HG02571 (cell line): ENCODE data around the gene GINS1.

Source experiments
- ATAC-seq: cut with Tn5 transposase; IDR thresholded peaks from one replicate; pipeline ENCODE4 v1.9.1; 2021; ENCODE audit warnings: mild to moderate bottlenecking, moderate library complexity; ENCODE audit not compliant: unreplicated experiment

GINS1 gene

DNA sequence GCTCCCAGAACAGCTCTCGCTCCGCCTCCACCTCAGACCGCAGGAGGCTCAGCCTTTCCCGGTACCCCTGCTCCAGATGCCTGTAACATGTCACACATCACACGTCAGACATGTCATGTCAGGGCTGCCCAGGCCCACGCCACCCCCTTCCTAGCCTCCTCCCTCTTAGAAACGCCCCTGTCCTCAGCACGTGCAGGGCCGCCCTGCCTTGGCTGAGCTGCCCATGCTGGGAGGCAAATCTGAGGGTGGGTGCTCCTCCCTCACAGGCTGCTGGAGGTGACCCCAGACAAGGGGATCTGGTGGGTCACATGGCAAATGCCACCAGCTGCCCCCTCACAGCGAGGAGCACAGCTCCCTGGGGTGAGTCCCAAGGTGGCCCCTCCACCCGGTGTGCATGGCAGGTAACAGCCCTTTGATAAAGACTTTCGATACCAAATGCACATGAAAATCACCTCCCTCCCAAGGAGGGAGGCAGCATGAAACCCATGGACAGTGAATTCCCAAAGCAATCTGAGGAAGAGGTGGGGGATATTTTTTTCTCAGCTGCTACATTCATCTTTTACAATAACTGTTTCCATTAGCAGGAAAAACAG is 84.1 kb downstream of the GINS1 start:
- no peak for ATAC-seq

GRCh38 chr20:25493137-25493536 is 85.7 kb downstream of the GINS1 start:
- ATAC-seq = no peak

DNA sequence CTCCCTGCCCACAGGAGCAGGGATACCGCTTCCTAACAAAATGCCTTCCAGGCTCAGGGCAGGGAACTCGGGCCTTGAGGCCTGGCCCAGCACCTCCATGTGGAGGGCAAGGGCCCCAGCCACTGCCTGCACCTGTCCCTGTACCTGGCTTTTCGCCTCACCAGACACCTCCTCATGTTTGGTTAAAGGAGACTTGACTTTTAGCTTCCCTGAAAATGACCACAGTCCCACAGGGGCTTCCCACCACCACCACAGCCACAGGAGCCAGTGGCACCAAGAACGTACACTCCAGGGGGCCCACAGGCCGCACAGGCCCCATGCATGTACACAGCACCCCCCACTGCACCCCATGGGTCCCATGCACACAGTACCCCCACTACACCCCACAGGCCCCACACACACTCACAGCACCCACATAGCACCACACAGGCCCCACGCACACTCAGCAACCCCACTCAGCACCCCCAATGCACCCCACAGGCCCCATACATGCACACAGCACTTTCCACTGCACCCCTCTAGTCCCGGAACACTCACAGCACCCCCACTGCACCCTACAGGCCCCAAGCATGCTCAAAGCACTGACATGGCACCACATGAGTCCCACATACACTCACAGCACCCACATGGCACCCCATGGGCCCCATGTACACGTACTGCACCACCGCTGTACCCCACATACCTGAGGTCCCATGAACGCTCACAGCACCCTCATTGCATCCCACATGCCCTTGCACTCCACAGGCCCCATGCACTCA is 86.5 kb downstream of the GINS1 start:
- ATAC-seq = no peak

DNA sequence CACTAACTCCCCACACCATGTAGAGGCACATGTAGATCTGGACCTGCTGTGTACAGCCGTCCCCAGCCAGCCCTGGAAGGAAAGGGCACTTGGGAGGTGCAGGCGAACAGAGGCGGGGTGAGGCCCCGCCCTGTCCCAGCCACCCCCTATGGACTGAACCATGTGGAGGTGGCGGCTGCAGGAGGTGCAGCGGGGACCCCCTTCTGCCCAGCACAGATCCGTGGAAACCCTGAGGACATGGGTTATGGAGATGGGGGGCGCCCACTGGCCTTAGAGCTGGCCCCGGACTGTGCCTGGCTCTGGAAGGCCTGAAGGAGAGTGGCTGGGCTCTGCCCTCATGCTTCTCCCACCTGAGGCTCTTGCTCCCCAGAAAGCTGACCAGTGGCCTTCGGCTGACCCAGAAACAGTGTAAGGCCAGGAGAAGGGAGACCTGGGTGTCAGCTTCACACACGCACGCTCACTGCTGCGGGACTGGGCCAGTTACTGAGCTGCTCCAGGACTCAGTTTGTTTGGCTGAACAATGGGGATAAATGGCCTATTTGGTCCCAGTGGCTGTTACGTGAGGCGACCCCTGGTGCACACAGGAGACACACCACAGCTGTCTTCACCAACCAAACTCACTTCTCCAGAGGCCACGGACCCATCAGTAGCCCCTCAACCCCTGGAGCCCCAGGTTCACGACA is 87.2 kb downstream of the GINS1 start:
- ATAC-seq = no peak

DNA sequence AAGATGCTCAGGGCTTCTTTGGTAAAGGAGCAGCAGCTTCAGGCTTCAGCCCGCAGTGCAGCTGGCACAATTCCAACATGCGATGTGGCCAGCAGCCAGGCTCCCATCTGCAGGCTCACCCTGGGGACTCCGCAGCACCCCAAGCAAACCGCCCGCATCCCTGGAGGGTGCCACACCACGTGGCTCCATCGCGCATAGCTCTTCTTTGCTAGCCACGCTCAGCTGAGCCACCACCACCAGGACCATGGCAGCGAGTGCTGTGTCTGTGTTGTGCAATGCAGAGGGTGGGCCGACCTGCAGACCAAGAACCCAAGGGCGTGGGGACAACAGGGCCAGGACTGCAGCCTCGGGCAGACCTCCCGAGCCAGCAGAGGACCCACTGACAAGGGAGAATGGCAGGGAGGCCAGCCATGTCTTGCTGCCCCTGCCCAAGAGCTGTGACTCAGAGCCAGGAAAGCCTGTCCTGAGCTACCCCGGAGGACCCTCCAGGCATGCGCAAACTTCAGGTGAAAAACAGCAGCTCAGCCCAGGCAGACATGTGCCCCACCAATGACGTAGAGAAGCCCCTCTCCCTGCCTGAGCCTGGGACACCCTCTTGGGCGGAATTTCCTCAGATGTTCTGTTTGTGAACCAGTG is 87.8 kb downstream of the GINS1 start:
- ATAC-seq = no peak

DNA sequence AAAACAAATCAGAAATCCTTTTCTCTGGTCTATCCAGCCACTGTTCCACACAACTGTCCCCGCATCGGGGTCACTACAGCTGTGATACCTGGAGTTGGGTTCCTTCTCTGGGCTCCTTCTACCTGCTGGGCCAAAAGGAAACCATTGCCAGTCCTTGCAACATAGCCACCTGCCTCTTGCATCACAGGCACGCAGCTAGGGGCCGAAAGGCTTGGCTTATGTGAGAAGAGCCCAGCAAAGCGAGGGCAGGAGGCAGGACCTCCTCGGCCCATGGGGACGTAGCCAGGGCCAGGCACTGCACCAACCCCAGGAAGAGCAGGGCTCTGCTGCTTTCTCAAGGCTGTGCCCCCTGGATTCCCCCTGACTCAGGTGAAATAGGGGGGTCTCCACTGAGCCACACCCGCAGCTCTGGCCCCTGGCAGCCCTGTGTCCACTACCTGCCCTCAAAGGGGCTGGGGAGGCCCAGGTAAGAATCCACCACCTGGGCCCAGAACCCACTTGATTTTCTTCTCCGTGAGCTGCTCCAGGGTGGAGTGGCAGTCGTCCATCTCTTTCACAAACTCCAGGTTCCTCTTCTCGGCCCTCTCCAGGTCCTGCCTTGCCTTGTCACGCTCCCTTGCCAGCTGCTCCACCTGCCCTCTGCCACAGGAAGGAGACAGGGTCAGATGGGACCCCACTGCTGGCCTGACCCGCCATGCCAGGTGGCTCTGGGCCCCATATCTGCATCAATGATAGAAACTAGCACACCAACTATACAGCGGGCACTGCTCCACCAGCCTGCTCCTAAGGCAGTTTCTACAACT is 88.9 kb downstream of the GINS1 start:
- no peak for ATAC-seq

- no peak for ATAC-seq
Measured at GRCh38 chr20:25496968-25497401, 89.5 kb downstream of the GINS1 start.

- ATAC-seq = no peak
Measured at GRCh38 chr20:25497586-25498279, 90.3 kb downstream of the GINS1 start.
